Measurements from ENCODE around the gene IRF7. TPM values are rescaled to one million over a fixed set of nuclear protein-coding genes. Genes with fewer than 3 reads are reported as not detected.

The IRF7 gene
- polyA plus RNA-seq, 1 donor, result 6.4 TPM

DNA sequence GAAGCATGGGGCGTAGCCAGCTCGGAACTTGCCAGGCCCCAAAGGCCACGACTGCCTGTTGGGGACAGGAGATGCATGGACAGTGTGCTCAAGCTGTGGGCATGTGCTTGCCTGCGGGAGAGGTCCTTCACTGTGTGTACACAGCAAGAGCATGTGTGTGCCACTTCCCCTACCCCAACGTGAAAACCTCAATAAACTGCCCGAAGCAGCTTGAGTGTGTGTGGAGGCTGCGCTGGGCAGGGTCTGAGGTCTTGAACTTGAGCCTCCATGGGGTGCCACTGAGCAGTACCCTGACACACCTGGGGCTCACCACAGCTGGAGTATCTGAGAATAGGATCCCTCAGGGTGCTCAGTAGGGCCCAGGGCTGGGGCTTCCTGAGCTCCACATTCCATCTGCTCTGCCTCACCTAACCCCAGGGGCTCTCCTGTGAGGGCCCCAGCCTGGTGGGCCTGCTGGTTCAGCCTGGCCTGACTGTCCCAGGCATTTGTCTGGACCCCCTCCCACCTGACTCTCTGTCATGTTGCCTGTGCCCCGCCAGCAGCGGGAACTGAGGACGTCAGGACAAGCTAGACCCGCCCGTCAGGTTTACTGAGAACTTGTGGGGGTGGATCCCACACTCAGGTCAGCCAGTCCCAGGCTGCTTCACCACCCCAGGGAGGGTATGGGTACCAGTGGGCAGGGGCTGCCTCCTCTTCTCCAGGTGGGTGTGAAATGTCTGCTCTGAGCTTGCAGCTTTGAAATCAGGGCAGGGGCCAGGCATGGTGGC lies 51.8 kb downstream of the IRF7 start:
- DNase-seq, result no peak

DNA sequence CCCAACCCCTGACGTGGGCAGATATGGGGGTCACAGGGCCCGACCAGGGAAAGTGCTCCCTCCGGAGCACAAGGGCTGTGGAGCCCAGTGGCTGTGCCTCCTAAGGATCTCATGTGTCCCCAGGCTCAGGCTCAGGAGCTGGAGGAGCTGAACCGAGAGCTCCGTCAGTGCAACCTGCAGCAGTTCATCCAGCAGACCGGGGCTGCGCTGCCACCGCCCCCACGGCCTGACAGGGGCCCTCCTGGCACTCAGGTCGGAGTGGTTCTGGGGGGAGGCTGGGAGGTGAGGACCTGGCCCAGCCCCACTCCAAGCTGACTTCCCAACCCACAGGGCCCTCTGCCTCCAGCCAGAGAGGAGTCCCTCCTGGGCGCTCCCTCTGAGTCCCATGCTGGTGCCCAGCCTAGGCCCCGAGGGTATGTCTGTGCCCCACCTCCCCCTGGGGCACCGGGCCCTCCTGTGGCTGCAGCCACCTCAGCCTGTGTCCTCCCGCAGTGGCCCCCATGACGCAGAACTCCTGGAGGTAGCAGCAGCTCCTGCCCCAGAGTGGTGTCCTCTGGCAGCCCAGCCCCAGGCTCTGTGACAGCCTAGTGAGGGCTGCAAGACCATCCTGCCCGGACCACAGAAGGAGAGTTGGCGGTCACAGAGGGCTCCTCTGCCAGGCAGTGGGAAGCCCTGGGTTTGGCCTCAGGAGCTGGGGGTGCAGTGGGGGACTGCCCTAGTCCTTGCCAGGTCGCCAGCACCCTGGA lies 52.5 kb downstream of the IRF7 start:
- no peak for DNase-seq

Other genes with a start within 250 kb of the IRF7 start
- 65.8 TPM for gene B4GALNT4, start 246.5 kb downstream of the IRF7 start, polyA plus RNA-seq (ENCODE audit: insufficient read length)
- gene PKP3, start 221.7 kb downstream of the IRF7 start, polyA plus RNA-seq (ENCODE audit: insufficient read length), result 6.6 TPM
- 38.3 TPM for gene SIGIRR, start 201.0 kb downstream of the IRF7 start, polyA plus RNA-seq (ENCODE audit: insufficient read length)
- gene ANO9, start 173.9 kb downstream of the IRF7 start, polyA plus RNA-seq (ENCODE audit: insufficient read length), result 10.6 TPM
- gene PTDSS2, start 165.7 kb downstream of the IRF7 start, polyA plus RNA-seq (ENCODE audit: insufficient read length), result 34.8 TPM
- 71.2 TPM for gene RNH1, start 108.7 kb downstream of the IRF7 start, polyA plus RNA-seq (ENCODE audit: insufficient read length)
- 37.5 TPM for gene HRAS, start 80.4 kb downstream of the IRF7 start, polyA plus RNA-seq (ENCODE audit: insufficient read length)
- gene LRRC56, start 78.4 kb downstream of the IRF7 start, polyA plus RNA-seq (ENCODE audit: insufficient read length), result 3.5 TPM
- 2.5 TPM for gene LMNTD2, start 55.2 kb downstream of the IRF7 start, polyA plus RNA-seq (ENCODE audit: insufficient read length)
- 34.9 TPM for gene RASSF7, start 55.0 kb downstream of the IRF7 start, polyA plus RNA-seq (ENCODE audit: insufficient read length)
- gene PHRF1, start 39.5 kb downstream of the IRF7 start, polyA plus RNA-seq (ENCODE audit: insufficient read length), result 20.6 TPM
- 46.0 TPM for gene CDHR5, start 9.0 kb upstream of the IRF7 start, polyA plus RNA-seq (ENCODE audit: insufficient read length)
- gene SCT, start 11.2 kb upstream of the IRF7 start, polyA plus RNA-seq (ENCODE audit: insufficient read length), result 0.67 TPM
- gene DRD4, start 21.3 kb upstream of the IRF7 start, polyA plus RNA-seq (ENCODE audit: insufficient read length), result 1.1 TPM
- gene DEAF1, start 79.3 kb upstream of the IRF7 start, polyA plus RNA-seq (ENCODE audit: insufficient read length), result 45.6 TPM
- gene TMEM80, start 79.9 kb upstream of the IRF7 start, polyA plus RNA-seq (ENCODE audit: insufficient read length), result 56.5 TPM
- 115 TPM for gene EPS8L2, start 90.3 kb upstream of the IRF7 start, polyA plus RNA-seq (ENCODE audit: insufficient read length)
- 116 TPM for gene TALDO1, start 131.5 kb upstream of the IRF7 start, polyA plus RNA-seq (ENCODE audit: insufficient read length)
- 65.7 TPM for gene GATD1, start 161.5 kb upstream of the IRF7 start, polyA plus RNA-seq (ENCODE audit: insufficient read length)
- gene CEND1, start 174.1 kb upstream of the IRF7 start, polyA plus RNA-seq (ENCODE audit: insufficient read length), result 0.27 TPM
- 13.0 TPM for gene SLC25A22, start 182.3 kb upstream of the IRF7 start, polyA plus RNA-seq (ENCODE audit: insufficient read length)
- 10.1 TPM for gene PIDD1, start 189.3 kb upstream of the IRF7 start, polyA plus RNA-seq (ENCODE audit: insufficient read length)
- 855 TPM for gene RPLP2, start 194.0 kb upstream of the IRF7 start, polyA plus RNA-seq (ENCODE audit: insufficient read length)
- 40.9 TPM for gene PNPLA2, start 203.0 kb upstream of the IRF7 start, polyA plus RNA-seq (ENCODE audit: insufficient read length)
- gene CRACR2B, start 212.0 kb upstream of the IRF7 start, polyA plus RNA-seq (ENCODE audit: insufficient read length), result 9.9 TPM
- 145 TPM for gene CD151, start 217.0 kb upstream of the IRF7 start, polyA plus RNA-seq (ENCODE audit: insufficient read length)
- gene POLR2L, start 226.6 kb upstream of the IRF7 start, polyA plus RNA-seq (ENCODE audit: insufficient read length), result 71.9 TPM
- gene TSPAN4, start 226.9 kb upstream of the IRF7 start, polyA plus RNA-seq (ENCODE audit: insufficient read length), result 55.9 TPM